Stimulated activated naive B cell treated with anti-CD40 and anti-IgM and Interleukin-4, amounts not matched to agents 10 μg/mL and 1 μg/mL and 100 μg/mL, for 72 hours (primary cell): ENCODE measurements around the gene DAAM1.

Experiments used
- ATAC-seq, 2 donors: fragments of 150-1000 bp; cut with Tn5 transposase; replicated peaks; 2 replicates each; pipeline ENCODE4 v1.10.0; 2021; ENCODE audit warnings: moderate library complexity in 1 of 2
- DNase-seq: peaks from one replicate; pipeline ENCODE4 v3.0.0; 2021
- H3K27ac Mint-ChIP-seq: one replicate; pipeline ENCODE4 v1.8.0; 2022; ENCODE audit warnings: mild to moderate bottlenecking, mixed read lengths
- H3K27me3 Mint-ChIP-seq, 2 donors: one replicate each; pipeline ENCODE4 v1.8.0; 2022; ENCODE audit warnings: mixed read lengths in 2 of 2
- H3K36me3 Mint-ChIP-seq, 2 donors: one replicate each; pipeline ENCODE4 v1.8.0; 2022; ENCODE audit warnings: mixed read lengths in 2 of 2, mild to moderate bottlenecking in 1 of 2
- H3K4me1 Mint-ChIP-seq, 2 donors: one replicate each; pipeline ENCODE4 v1.8.0; 2022; ENCODE audit warnings: mixed read lengths in 2 of 2, mild to moderate bottlenecking in 1 of 2
- H3K4me3 Mint-ChIP-seq, 2 donors: one replicate each; pipeline ENCODE4 v1.8.0; 2022; ENCODE audit warnings: mild to moderate bottlenecking in 2 of 2, mixed read lengths in 2 of 2, moderate library complexity in 1 of 2
- H3K9me3 Mint-ChIP-seq, 2 donors: one replicate each; pipeline ENCODE4 v1.8.0; 2022; ENCODE audit warnings: mixed read lengths in 2 of 2, mild to moderate bottlenecking in 1 of 2

Gene DAAM1

GRCh38 chr14:59215757-59216156 lies 27.3 kb downstream of the DAAM1 start:
- no peaks in the 10 kb centered on the region for H3K9me3 Mint-ChIP-seq
- no peaks in the 10 kb centered on the region for H3K27me3 Mint-ChIP-seq
- H3K4me3 Mint-ChIP-seq: no peak overlapping the region
- DNase-seq: no peak
- peaks cover 16 to 34% of the 10 kb centered on the region in 2 donors for H3K4me1 Mint-ChIP-seq
- ATAC-seq: no peak
- no peak overlapping the region for H3K27ac Mint-ChIP-seq
- H3K36me3 Mint-ChIP-seq: peaks cover 0 to 6% of the 10 kb centered on the region in 2 donors

- DNase-seq (no peak), ATAC-seq (no peak)
- no peaks in the 10 kb centered on the region for H3K27me3 Mint-ChIP-seq
- H3K4me3 Mint-ChIP-seq: no peak overlapping the region
- no peak overlapping the region for H3K27ac Mint-ChIP-seq
- H3K9me3 Mint-ChIP-seq: no peaks in the 10 kb centered on the region
- peaks cover 0 to 9% of the 10 kb centered on the region in 2 donors for H3K36me3 Mint-ChIP-seq
- H3K4me1 Mint-ChIP-seq: peaks cover 16 to 34% of the 10 kb centered on the region in 2 donors
Observed at GRCh38 chr14:59217011-59217410, 28.5 kb downstream of the DAAM1 start.

GRCh38 chr14:59221568-59221967 lies 33.1 kb downstream of the DAAM1 start:
- H3K9me3 Mint-ChIP-seq: no peaks in the 10 kb centered on the region
- ATAC-seq (no peak), DNase-seq (no peak)
- H3K36me3 Mint-ChIP-seq: peaks cover 3 to 15% of the 10 kb centered on the region in 2 donors
- H3K4me3 Mint-ChIP-seq: no peak overlapping the region
- H3K4me1 Mint-ChIP-seq: peaks cover 2 to 9% of the 10 kb centered on the region in 2 donors
- no peak overlapping the region for H3K27ac Mint-ChIP-seq
- H3K27me3 Mint-ChIP-seq: no peaks in the 10 kb centered on the region

GRCh38 chr14:59224341-59224740 lies 35.9 kb downstream of the DAAM1 start:
- Mint-ChIP-seq H3K36me3 (peaks cover 3 to 17% of the 10 kb centered on the region in 2 donors), H3K27me3 (no peaks in the 10 kb centered on the region), H3K27ac (no peak overlapping the region), H3K4me1 (peaks cover 10 to 20% of the 10 kb centered on the region in 2 donors), H3K4me3 (no peak overlapping the region), H3K9me3 (no peaks in the 10 kb centered on the region)
- no peak for DNase-seq
- ATAC-seq: no peak

GRCh38 chr14:59225281-59225680 lies 36.8 kb downstream of the DAAM1 start:
- Mint-ChIP-seq H3K4me3 (no peak overlapping the region), H3K9me3 (no peaks in the 10 kb centered on the region), H3K36me3 (peaks cover 3 to 17% of the 10 kb centered on the region in 2 donors), H3K4me1 (peaks cover 10 to 21% of the 10 kb centered on the region in 2 donors), H3K27ac (no peak overlapping the region), H3K27me3 (no peaks in the 10 kb centered on the region)
- DNase-seq: no peak
- no peak for ATAC-seq

GRCh38 chr14:59228421-59228820 lies 40.0 kb downstream of the DAAM1 start:
- H3K27me3 Mint-ChIP-seq: no peaks in the 10 kb centered on the region
- no peak for ATAC-seq
- no peak for DNase-seq
- no peak overlapping the region for H3K27ac Mint-ChIP-seq
- H3K9me3 Mint-ChIP-seq: no peaks in the 10 kb centered on the region
- peaks cover 12 to 21% of the 10 kb centered on the region in 2 donors for H3K4me1 Mint-ChIP-seq
- peaks cover 0 to 11% of the 10 kb centered on the region in 2 donors for H3K36me3 Mint-ChIP-seq
- no peak overlapping the region for H3K4me3 Mint-ChIP-seq

- Mint-ChIP-seq H3K27me3 (no peaks in the 10 kb centered on the region), H3K27ac (no peak overlapping the region), H3K4me3 (no peak overlapping the region), H3K36me3 (peaks cover 0 to 2% of the 10 kb centered on the region in 2 donors), H3K4me1 (peaks cover 14 to 33% of the 10 kb centered on the region in 2 donors), H3K9me3 (peaks cover 0 to 5% of the 10 kb centered on the region in 2 donors)
- no peak for DNase-seq
- ATAC-seq: no peak
Observed at GRCh38 chr14:59229653-59230406, 41.4 kb downstream of the DAAM1 start.

- no peak overlapping the region for H3K4me3 Mint-ChIP-seq
- DNase-seq (no peak), ATAC-seq (no peak)
- peaks cover 32 to 39% of the 10 kb centered on the region in 2 donors for H3K4me1 Mint-ChIP-seq
- no peaks in the 10 kb centered on the region for H3K36me3 Mint-ChIP-seq
- H3K27ac Mint-ChIP-seq: no peak overlapping the region
- H3K27me3 Mint-ChIP-seq: no peaks in the 10 kb centered on the region
- peaks cover 0 to 5% of the 10 kb centered on the region in 2 donors for H3K9me3 Mint-ChIP-seq
Observed at GRCh38 chr14:59236195-59236594, 47.7 kb downstream of the DAAM1 start.

GRCh38 chr14:59238216-59238615 lies 49.7 kb downstream of the DAAM1 start:
- no peak overlapping the region for H3K4me3 Mint-ChIP-seq
- DNase-seq: no peak
- ATAC-seq: no peak
- H3K27ac Mint-ChIP-seq: no peak overlapping the region
- H3K36me3 Mint-ChIP-seq: no peaks in the 10 kb centered on the region
- peaks cover 35 to 42% of the 10 kb centered on the region in 2 donors for H3K4me1 Mint-ChIP-seq
- peaks cover 0 to 5% of the 10 kb centered on the region in 2 donors for H3K9me3 Mint-ChIP-seq
- H3K27me3 Mint-ChIP-seq: no peaks in the 10 kb centered on the region

GRCh38 chr14:59239022-59239421 lies 50.6 kb downstream of the DAAM1 start:
- H3K4me1 Mint-ChIP-seq: peaks cover 35 to 39% of the 10 kb centered on the region in 2 donors
- peaks cover 0 to 2% of the 10 kb centered on the region in 2 donors for H3K36me3 Mint-ChIP-seq
- H3K27ac Mint-ChIP-seq: no peak overlapping the region
- ATAC-seq (no peak), DNase-seq (no peak)
- H3K27me3 Mint-ChIP-seq: no peaks in the 10 kb centered on the region
- peaks cover 0 to 6% of the 10 kb centered on the region in 2 donors for H3K9me3 Mint-ChIP-seq
- H3K4me3 Mint-ChIP-seq: no peak overlapping the region

- DNase-seq (no peak), ATAC-seq (peak; percentile 98 to 99)
- peaks cover 41 to 43% of the 10 kb centered on the region in 2 donors for H3K4me1 Mint-ChIP-seq
- H3K27me3 Mint-ChIP-seq: no peaks in the 10 kb centered on the region
- H3K36me3 Mint-ChIP-seq: peaks cover 0 to 6% of the 10 kb centered on the region in 2 donors
- no peak overlapping the region for H3K27ac Mint-ChIP-seq
- peaks cover 0 to 8% of the 10 kb centered on the region in 2 donors for H3K9me3 Mint-ChIP-seq
- H3K4me3 Mint-ChIP-seq: no peak overlapping the region
Observed at GRCh38 chr14:59240356-59240755, 51.9 kb downstream of the DAAM1 start.

- Mint-ChIP-seq H3K27me3 (no peaks in the 10 kb centered on the region), H3K4me1 (peaks cover 46 to 50% of the 10 kb centered on the region in 2 donors), H3K4me3 (no peak overlapping the region), H3K27ac (no peak overlapping the region), H3K36me3 (peaks cover 0 to 6% of the 10 kb centered on the region in 2 donors), H3K9me3 (peaks cover 0 to 8% of the 10 kb centered on the region in 2 donors)
- ATAC-seq: no peak
- no peak for DNase-seq
Observed at GRCh38 chr14:59241121-59241520, 52.7 kb downstream of the DAAM1 start.

- Mint-ChIP-seq H3K36me3 (peaks cover 0 to 6% of the 10 kb centered on the region in 2 donors), H3K4me1 (peaks cover 43 to 54% of the 10 kb centered on the region in 2 donors), H3K27me3 (no peaks in the 10 kb centered on the region), H3K27ac (no peak overlapping the region), H3K4me3 (no peak overlapping the region), H3K9me3 (peaks cover 0 to 8% of the 10 kb centered on the region in 2 donors)
- ATAC-seq (no peak), DNase-seq (no peak)
Observed at GRCh38 chr14:59243174-59243573, 54.7 kb downstream of the DAAM1 start.

- peaks cover 0 to 8% of the 10 kb centered on the region in 2 donors for H3K9me3 Mint-ChIP-seq
- ATAC-seq (no peak), DNase-seq (no peak)
- peaks cover 0 to 6% of the 10 kb centered on the region in 2 donors for H3K36me3 Mint-ChIP-seq
- H3K4me3 Mint-ChIP-seq: no peak overlapping the region
- H3K27me3 Mint-ChIP-seq: no peaks in the 10 kb centered on the region
- peaks cover 39 to 48% of the 10 kb centered on the region in 2 donors for H3K4me1 Mint-ChIP-seq
- no peak overlapping the region for H3K27ac Mint-ChIP-seq
Observed at GRCh38 chr14:59244581-59244980, 56.1 kb downstream of the DAAM1 start.

GRCh38 chr14:59245809-59246295 lies 57.4 kb downstream of the DAAM1 start:
- Mint-ChIP-seq H3K27ac (peak overlapping the region; percentile 16), H3K36me3 (peaks cover 0 to 6% of the 10 kb centered on the region in 2 donors), H3K9me3 (peaks cover 0 to 8% of the 10 kb centered on the region in 2 donors), H3K4me1 (peaks cover 28 to 35% of the 10 kb centered on the region in 2 donors), H3K27me3 (no peaks in the 10 kb centered on the region), H3K4me3 (peak overlapping the region in 1 of 2 donors; percentile 12)
- ATAC-seq: peak; percentile 86 to 89
- no peak for DNase-seq
